ENCODE data around the gene RAET1L.

- TF ChIP-seq CTCF (IDR thresholded peaks at IDR 0.05) (no peak), POLR2A (IDR thresholded peaks at IDR 0.05) (no peak)
Measured at GRCh38 chr6:150027806-150028565, 2.7 kb upstream of the RAET1L start.

Measured in testis (tissue), 2 donors.